ENCODE data around the gene MAGIX.
"Not testable (repeated sequence)": the region's sequence is repeated elsewhere in the genome, so short reads cannot be mapped to it uniquely, and the experiment has no call there.

GRCh38 chrX:49132275-49132674 lies 30.3 kb upstream of the MAGIX start:
- TF ChIP-seq EP300, POLR2A, CTCF, POLR2AphosphoS5 (IDR thresholded peaks at IDR 0.05): not testable (repeated sequence)

Data from gastroesophageal sphincter (tissue), 3 donors.